ENCODE results near the gene MAX.

- TF ChIP-seq CTCF (tag by site-specific recombination; IDR thresholded peaks at IDR 0.05) (no peak), ZNF311 (tag by site-specific recombination; IDR thresholded peaks at IDR 0.05; ENCODE audit: borderline replicate concordance) (no peak), YY1 (tag by site-specific recombination; IDR thresholded peaks at IDR 0.05) (no peak), ZNF449 (tag by site-specific recombination; IDR thresholded peaks at IDR 0.05) (no peak), ZNF174 (tag by site-specific recombination; IDR thresholded peaks at IDR 0.05) (no peak), ZNF514 (tag by site-specific recombination; IDR thresholded peaks at IDR 0.05) (no peak), ZNF707 (tag by site-specific recombination; IDR thresholded peaks at IDR 0.05) (no peak), OVOL3 (tag by site-specific recombination; IDR thresholded peaks at IDR 0.05) (no peak), ZNF184 (tag by site-specific recombination; IDR thresholded peaks at IDR 0.05) (no peak), ZBTB17 (tag by site-specific recombination; IDR thresholded peaks at IDR 0.05) (no peak)
Measured at GRCh38 chr14:65040666-65041433, 61.5 kb downstream of the MAX start.
